IPS-15b (cell line): ENCODE results near the gene RGS2.

Experiments used
- H3K27me3 ChIP-seq: one replicate; pipeline ENCODE4 v1.6.1; 2013; ENCODE audit warnings: low read length; ENCODE audit not compliant: control insufficient read depth, insufficient read depth
- H3K36me3 ChIP-seq: one replicate; pipeline ENCODE4 v1.6.1; 2013; ENCODE audit warnings: low read length; ENCODE audit not compliant: control insufficient read depth, insufficient read depth
- H3K4me1 ChIP-seq: one replicate; pipeline ENCODE4 v1.6.1; 2013; ENCODE audit warnings: mild to moderate bottlenecking, low read length; ENCODE audit not compliant: control insufficient read depth, insufficient read depth
- H3K4me3 ChIP-seq: one replicate; pipeline ENCODE4 v1.5.1; 2013; ENCODE audit warnings: low read depth, low read length
- H3K9ac ChIP-seq: one replicate; pipeline ENCODE4 v1.6.1; 2013; ENCODE audit warnings: low read depth, mild to moderate bottlenecking, low read length
- H3K9me3 ChIP-seq: one replicate; pipeline ENCODE4 v1.6.1; 2013; ENCODE audit warnings: mild to moderate bottlenecking, low read length; ENCODE audit not compliant: control insufficient read depth, insufficient read depth

RGS2 gene

DNA sequence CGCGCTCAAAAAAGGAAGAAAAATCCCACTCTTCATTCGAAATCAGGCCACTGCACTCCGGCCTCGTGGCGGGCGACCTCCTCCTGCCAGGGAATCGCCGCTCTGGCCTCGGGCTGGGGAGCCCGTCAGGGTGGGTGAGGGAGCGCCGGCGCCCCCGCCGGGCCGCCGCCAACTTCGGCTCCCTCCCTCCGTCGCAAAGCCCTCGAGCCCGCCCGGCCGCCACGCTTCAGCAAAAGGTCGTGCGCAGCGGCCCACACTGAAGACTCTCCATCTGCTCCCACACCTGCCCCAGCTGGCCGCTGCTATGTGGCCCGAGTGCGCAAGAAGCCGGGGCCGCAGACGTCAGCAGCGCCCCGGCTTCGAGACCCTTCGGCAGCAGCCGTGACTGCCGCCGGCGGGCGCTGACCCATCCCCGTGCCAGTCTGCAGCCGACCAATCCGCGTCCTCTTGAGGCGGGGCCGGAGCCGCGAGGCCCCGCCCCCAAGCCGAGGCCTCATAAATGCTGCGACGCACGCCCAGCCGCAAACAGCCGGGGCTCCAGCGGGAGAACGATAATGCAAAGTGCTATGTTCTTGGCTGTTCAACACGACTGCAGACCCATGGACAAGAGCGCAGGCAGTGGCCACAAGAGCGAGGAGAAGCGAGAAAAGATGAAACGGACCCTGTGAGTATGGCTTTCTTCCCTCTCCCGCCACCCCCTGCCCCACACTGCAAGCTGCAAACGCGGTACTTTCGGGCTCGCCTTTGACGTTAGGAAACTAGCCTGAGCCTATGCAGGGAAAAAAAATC lies at the start of gene RGS2:
TSS of gene RGS2 (plus strand) at position 522 of the 789 bp plus-strand sequence. CDS start at position 555, 33 bp downstream.
- peak within 1 kb of the TSS; percentile 89 for H3K4me3 ChIP-seq
- H3K27me3 ChIP-seq, result peaks cover 10% of the 10 kb centered on the region
- peak within 1 kb of the TSS; percentile 66 for H3K9ac ChIP-seq
- H3K9me3 ChIP-seq, result no peaks in the 10 kb centered on the region
- H3K4me1 ChIP-seq, result peaks cover 11% of the 10 kb centered on the region
- peaks cover 9% of the 10 kb centered on the region for H3K36me3 ChIP-seq

- Histone ChIP-seq H3K4me3 (no peak overlapping the region), H3K36me3 (no peaks in the 10 kb centered on the region), H3K27me3 (no peaks in the 10 kb centered on the region), H3K9ac (no peak overlapping the region), H3K9me3 (no peaks in the 10 kb centered on the region), H3K4me1 (no peaks in the 10 kb centered on the region)
These were observed 49.7 kb upstream of the RGS2 start for GRCh38 chr1:192759104-192759503.

DNA sequence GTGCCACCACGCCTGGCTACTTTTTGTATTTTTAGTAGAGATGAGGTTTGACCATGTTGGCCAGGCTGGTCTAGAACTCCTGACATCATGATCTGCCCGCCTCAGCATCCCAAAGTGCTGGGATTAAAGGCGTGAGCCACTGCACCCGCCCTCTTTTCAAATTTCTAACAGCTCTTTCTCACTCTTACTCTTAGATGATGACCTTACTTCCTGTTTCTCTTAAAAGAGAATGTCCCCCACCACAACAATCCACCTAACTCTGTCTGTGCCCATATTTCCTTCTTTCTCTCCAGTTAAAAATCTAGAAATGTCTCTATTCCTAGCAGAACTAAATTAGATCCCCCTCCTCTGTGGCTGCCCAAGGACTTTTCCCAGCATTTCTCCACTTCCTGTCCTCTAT lies 46.6 kb upstream of the RGS2 start:
- H3K27me3 ChIP-seq, result no peaks in the 10 kb centered on the region
- no peak overlapping the region for H3K9ac ChIP-seq
- no peaks in the 10 kb centered on the region for H3K9me3 ChIP-seq
- H3K36me3 ChIP-seq, result no peaks in the 10 kb centered on the region
- no peak overlapping the region for H3K4me3 ChIP-seq
- no peaks in the 10 kb centered on the region for H3K4me1 ChIP-seq

DNA sequence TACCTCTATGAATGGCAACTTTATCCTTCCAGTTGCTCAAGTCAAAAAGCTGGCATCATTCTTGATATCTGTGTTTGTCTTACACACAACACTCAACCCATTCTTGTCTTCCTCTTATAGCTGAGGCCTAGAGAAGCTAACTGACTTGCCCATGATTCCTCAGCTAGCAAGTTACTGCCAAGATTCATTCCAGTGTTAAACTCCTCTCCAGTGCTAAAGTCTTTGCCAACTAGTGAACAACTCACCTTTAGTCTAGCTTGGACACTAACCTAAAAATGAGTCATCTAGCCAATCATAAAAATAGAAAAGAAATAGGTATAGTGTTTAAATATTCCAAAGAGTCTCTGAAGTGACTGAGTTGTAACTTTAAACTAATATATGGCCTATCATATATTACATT lies 45.6 kb upstream of the RGS2 start:
- no peak overlapping the region for H3K9ac ChIP-seq
- H3K9me3 ChIP-seq, result no peaks in the 10 kb centered on the region
- H3K36me3 ChIP-seq, result no peaks in the 10 kb centered on the region
- no peaks in the 10 kb centered on the region for H3K27me3 ChIP-seq
- no peak overlapping the region for H3K4me3 ChIP-seq
- no peaks in the 10 kb centered on the region for H3K4me1 ChIP-seq

DNA sequence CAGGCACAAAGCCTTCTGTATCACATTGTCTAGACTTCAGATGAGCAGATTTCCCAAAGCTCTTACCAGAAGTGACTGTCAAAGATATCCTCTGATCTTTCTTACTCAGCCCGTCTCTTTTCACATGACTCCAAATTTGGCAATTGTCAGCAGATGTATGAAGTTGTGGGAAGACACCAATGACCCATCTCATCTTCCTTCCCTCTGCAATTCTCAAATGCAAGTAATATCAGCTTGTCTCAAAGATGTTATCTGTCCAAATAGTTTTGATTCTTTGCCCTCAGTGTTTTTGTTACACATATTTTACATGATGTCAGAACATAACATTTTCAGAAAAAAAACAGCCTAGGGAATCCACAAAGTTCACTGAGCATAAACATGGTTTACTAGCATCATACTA lies 45.1 kb upstream of the RGS2 start:
- Histone ChIP-seq H3K9ac (no peak overlapping the region), H3K27me3 (no peaks in the 10 kb centered on the region), H3K4me1 (no peaks in the 10 kb centered on the region), H3K36me3 (no peaks in the 10 kb centered on the region), H3K9me3 (no peaks in the 10 kb centered on the region), H3K4me3 (no peak overlapping the region)

GRCh38 chr1:192764675-192765074 lies 44.2 kb upstream of the RGS2 start:
- Histone ChIP-seq H3K36me3 (no peaks in the 10 kb centered on the region), H3K9me3 (no peaks in the 10 kb centered on the region), H3K4me1 (no peaks in the 10 kb centered on the region), H3K4me3 (no peak overlapping the region), H3K27me3 (no peaks in the 10 kb centered on the region), H3K9ac (no peak overlapping the region)

GRCh38 chr1:192766009-192766625 lies 42.7 kb upstream of the RGS2 start:
- Histone ChIP-seq H3K27me3 (no peaks in the 10 kb centered on the region), H3K4me3 (no peak overlapping the region), H3K9ac (no peak overlapping the region), H3K36me3 (no peaks in the 10 kb centered on the region), H3K4me1 (no peaks in the 10 kb centered on the region), H3K9me3 (no peaks in the 10 kb centered on the region)

- Histone ChIP-seq H3K9me3 (no peaks in the 10 kb centered on the region), H3K4me3 (no peak overlapping the region), H3K36me3 (no peaks in the 10 kb centered on the region), H3K9ac (no peak overlapping the region), H3K4me1 (no peaks in the 10 kb centered on the region), H3K27me3 (no peaks in the 10 kb centered on the region)
These were observed 42.0 kb upstream of the RGS2 start for GRCh38 chr1:192766876-192767275.

- Histone ChIP-seq H3K9ac (no peak overlapping the region), H3K4me1 (no peaks in the 10 kb centered on the region), H3K4me3 (no peak overlapping the region), H3K9me3 (no peaks in the 10 kb centered on the region), H3K36me3 (no peaks in the 10 kb centered on the region), H3K27me3 (no peaks in the 10 kb centered on the region)
These were observed 41.0 kb upstream of the RGS2 start for GRCh38 chr1:192767798-192768197.

GRCh38 chr1:192768463-192768862 lies 40.4 kb upstream of the RGS2 start:
- no peaks in the 10 kb centered on the region for H3K27me3 ChIP-seq
- no peaks in the 10 kb centered on the region for H3K4me1 ChIP-seq
- H3K9ac ChIP-seq, result no peak overlapping the region
- H3K9me3 ChIP-seq, result no peaks in the 10 kb centered on the region
- no peak overlapping the region for H3K4me3 ChIP-seq
- H3K36me3 ChIP-seq, result no peaks in the 10 kb centered on the region

DNA sequence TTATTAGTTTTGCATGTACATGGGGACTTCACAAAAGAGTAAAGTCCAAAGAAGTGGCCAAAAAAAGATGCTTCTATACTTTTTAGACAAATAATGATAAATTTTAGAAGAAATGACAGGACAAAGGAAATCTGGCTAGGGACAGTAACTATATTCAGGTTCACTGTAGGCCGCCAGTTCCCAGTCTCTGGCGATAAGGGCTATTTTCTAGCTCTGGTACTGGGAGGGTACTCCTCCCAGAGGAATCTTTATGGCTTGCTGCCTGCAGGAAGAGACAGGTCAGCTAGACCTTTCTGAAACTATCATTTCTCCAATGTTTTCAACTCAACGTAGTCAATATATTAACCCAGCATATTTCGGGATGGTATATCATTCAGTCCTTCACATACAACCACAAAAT lies 37.5 kb upstream of the RGS2 start:
- no peaks in the 10 kb centered on the region for H3K27me3 ChIP-seq
- H3K4me1 ChIP-seq, result no peaks in the 10 kb centered on the region
- H3K4me3 ChIP-seq, result no peak overlapping the region
- H3K9me3 ChIP-seq, result no peaks in the 10 kb centered on the region
- H3K36me3 ChIP-seq, result no peaks in the 10 kb centered on the region
- no peak overlapping the region for H3K9ac ChIP-seq

DNA sequence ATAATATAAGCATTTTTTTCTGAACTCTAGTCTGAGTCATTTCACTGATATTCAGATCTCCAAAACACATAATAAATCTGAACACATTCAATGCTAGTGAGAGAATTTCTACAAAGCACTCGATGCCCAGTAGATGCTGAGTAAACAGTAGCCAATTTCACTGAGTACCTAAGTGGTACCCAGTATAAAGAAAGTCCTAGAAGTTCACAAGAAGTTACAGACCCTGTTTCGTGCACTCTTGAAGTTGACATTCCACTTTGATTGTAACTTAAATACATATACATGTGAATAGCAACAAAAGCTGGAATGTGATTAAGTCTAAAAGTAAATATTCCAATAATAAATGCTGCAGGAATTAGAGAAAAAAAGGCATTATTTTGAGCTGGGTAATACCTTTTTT lies 33.2 kb upstream of the RGS2 start:
- Histone ChIP-seq H3K4me3 (no peak overlapping the region), H3K9me3 (no peaks in the 10 kb centered on the region), H3K27me3 (no peaks in the 10 kb centered on the region), H3K9ac (no peak overlapping the region), H3K36me3 (no peaks in the 10 kb centered on the region), H3K4me1 (no peaks in the 10 kb centered on the region)
